Adipose tissue (tissue), 3 donors: Measurements from ENCODE around the gene CCDC149. TPM values are rescaled to one million over a fixed set of nuclear protein-coding genes. Genes with fewer than 3 reads are reported as not detected.
"Not testable (repeated sequence)": the region's sequence is repeated elsewhere in the genome, so short reads cannot be mapped to it uniquely, and the experiment has no call there.

Experiments
- H3K27ac ChIP-seq: one replicate; pipeline ENCODE4 v1.5.1; 2013; ENCODE audit warnings: low read depth, low read length
- WGBS, 3 donors: extraction: QIAGEN DNeasy Blood & Tissue Kit; methylation state at CpG; one replicate each; pipeline ENCODE4 v1.1.7; 2013; 5-methylcytosine and 5-hydroxymethylcytosine counted together
- polyA plus RNA-seq, 3 donors: library from polyadenylated mRNA; stranded (reverse); fragments of 200-250 nt; gene quantifications; one replicate each; pipeline ENCODE4 v1.2.3, GENCODE V29; 2013
- donor health status: healthy with polysubstance abuse.
- donor health status: Bipolar disorder and iron deficiency.
- donor health status: healthy.

CCDC149 gene
- polyA plus RNA-seq, 3 donors = 6.2 to 14.6 (median 12.6) TPM

- 60 to 84% (median 74%) methylated on average over 4 of the region's 4 CpGs for WGBS, 3 donors
- no peak overlapping the region for H3K27ac ChIP-seq
Observed at GRCh38 chr4:24922416-24922815, 9.6 kb upstream of the CCDC149 start.

GRCh38 chr4:24921491-24921890 is 8.6 kb upstream of the CCDC149 start:
- WGBS, 3 donors = 81 to 89% (median 87%) methylated on average over 6 of the region's 6 CpGs
- H3K27ac ChIP-seq = no peak overlapping the region

- WGBS, 3 donors = 97 to 98% (median 98%) methylated on average over 2 of the region's 2 CpGs
Observed at GRCh38 chr4:24920008-24920407, 7.2 kb upstream of the CCDC149 start.

GRCh38 chr4:24917076-24917856 is 4.4 kb upstream of the CCDC149 start:
- WGBS, 3 donors = 64 to 75% (median 73%) methylated on average over 20 of the region's 20 CpGs
- H3K27ac ChIP-seq = no peak overlapping the region

More at GRCh38 chr4:24920008-24920407, 7.2 kb upstream of the CCDC149 start:
- H3K27ac ChIP-seq = no peak overlapping the region

- 65 to 86% (median 80%) methylated on average over 8 of the region's 8 CpGs for WGBS, 3 donors
- H3K27ac ChIP-seq = no peak overlapping the region
Observed at GRCh38 chr4:24915121-24915922, 2.5 kb upstream of the CCDC149 start.

- whole genome bisulfite sequencing, 3 donors = 91 to 95% (median 92%) methylated on average over 6 of the region's 6 CpGs
- no peak overlapping the region for H3K27ac ChIP-seq
Observed at GRCh38 chr4:24914460-24914859, 1.6 kb upstream of the CCDC149 start.

- 16 to 24% (median 18%) methylated on average over 19 to 25 of the region's 25 CpGs for WGBS, 3 donors
Observed at GRCh38 chr4:24913119-24913485, 260 bp upstream of the CCDC149 start.

GRCh38 chr4:24910499-24910898 is 2.3 kb downstream of the CCDC149 start:
- H3K27ac ChIP-seq = no peak overlapping the region
- WGBS, 3 donors = 96 to 100% (median 98%) methylated on average over 1 of the region's 1 CpG

More at GRCh38 chr4:24913119-24913485, 260 bp upstream of the CCDC149 start:
- H3K27ac ChIP-seq = no peak overlapping the region

- 90 to 98% (median 97%) methylated on average over 3 of the region's 3 CpGs for WGBS, 3 donors
- not testable (repeated sequence) for H3K27ac ChIP-seq
Observed at GRCh38 chr4:24909606-24910005, 3.2 kb downstream of the CCDC149 start.

GRCh38 chr4:24897639-24898038 is 15.2 kb downstream of the CCDC149 start:
- 90 to 93% (median 90%) methylated on average over 6 of the region's 6 CpGs for WGBS, 3 donors
- H3K27ac ChIP-seq = no peak overlapping the region

GRCh38 chr4:24896977-24897376 is 15.9 kb downstream of the CCDC149 start:
- WGBS, 3 donors = 83 to 88% (median 87%) methylated on average over 5 of the region's 5 CpGs
- H3K27ac ChIP-seq = no peak overlapping the region

- 68 to 75% (median 75%) methylated on average over 3 of the region's 3 CpGs for WGBS, 3 donors
- H3K27ac ChIP-seq = no peak overlapping the region
Observed at GRCh38 chr4:24896056-24896455, 16.8 kb downstream of the CCDC149 start.

- WGBS, 3 donors = 91 to 100% (median 94%) methylated on average over 1 of the region's 1 CpG
- no peak overlapping the region for H3K27ac ChIP-seq
Observed at GRCh38 chr4:24895461-24895860, 17.4 kb downstream of the CCDC149 start.

- no peak overlapping the region for H3K27ac ChIP-seq
- 94 to 97% (median 96%) methylated on average over 9 of the region's 9 CpGs for WGBS, 3 donors
Observed at GRCh38 chr4:24894846-24895245, 18.0 kb downstream of the CCDC149 start.

- 73 to 82% (median 74%) methylated on average over 1 of the region's 1 CpG for WGBS, 3 donors
- no peak overlapping the region for H3K27ac ChIP-seq
Observed at GRCh38 chr4:24894243-24894642, 18.6 kb downstream of the CCDC149 start.

GRCh38 chr4:24892778-24893177 is 20.1 kb downstream of the CCDC149 start:
- WGBS, 3 donors = 86 to 93% (median 90%) methylated on average over 2 of the region's 2 CpGs
- no peak overlapping the region for H3K27ac ChIP-seq

GRCh38 chr4:24892278-24892677 is 20.6 kb downstream of the CCDC149 start:
- H3K27ac ChIP-seq = no peak overlapping the region
- 91 to 98% (median 95%) methylated on average over 2 of the region's 2 CpGs for WGBS, 3 donors

- H3K27ac ChIP-seq = no peak overlapping the region
- WGBS, 3 donors = 91 to 97% (median 93%) methylated on average over 6 of the region's 6 CpGs
Observed at GRCh38 chr4:24890561-24891126, 22.2 kb downstream of the CCDC149 start.

- H3K27ac ChIP-seq = no peak overlapping the region
- WGBS, 3 donors = 81 to 95% (median 83%) methylated on average over 3 of the region's 3 CpGs
Observed at GRCh38 chr4:24889991-24890390, 22.9 kb downstream of the CCDC149 start.
